Measurements from ENCODE around the gene TBX2.

The TBX2 gene

DNA sequence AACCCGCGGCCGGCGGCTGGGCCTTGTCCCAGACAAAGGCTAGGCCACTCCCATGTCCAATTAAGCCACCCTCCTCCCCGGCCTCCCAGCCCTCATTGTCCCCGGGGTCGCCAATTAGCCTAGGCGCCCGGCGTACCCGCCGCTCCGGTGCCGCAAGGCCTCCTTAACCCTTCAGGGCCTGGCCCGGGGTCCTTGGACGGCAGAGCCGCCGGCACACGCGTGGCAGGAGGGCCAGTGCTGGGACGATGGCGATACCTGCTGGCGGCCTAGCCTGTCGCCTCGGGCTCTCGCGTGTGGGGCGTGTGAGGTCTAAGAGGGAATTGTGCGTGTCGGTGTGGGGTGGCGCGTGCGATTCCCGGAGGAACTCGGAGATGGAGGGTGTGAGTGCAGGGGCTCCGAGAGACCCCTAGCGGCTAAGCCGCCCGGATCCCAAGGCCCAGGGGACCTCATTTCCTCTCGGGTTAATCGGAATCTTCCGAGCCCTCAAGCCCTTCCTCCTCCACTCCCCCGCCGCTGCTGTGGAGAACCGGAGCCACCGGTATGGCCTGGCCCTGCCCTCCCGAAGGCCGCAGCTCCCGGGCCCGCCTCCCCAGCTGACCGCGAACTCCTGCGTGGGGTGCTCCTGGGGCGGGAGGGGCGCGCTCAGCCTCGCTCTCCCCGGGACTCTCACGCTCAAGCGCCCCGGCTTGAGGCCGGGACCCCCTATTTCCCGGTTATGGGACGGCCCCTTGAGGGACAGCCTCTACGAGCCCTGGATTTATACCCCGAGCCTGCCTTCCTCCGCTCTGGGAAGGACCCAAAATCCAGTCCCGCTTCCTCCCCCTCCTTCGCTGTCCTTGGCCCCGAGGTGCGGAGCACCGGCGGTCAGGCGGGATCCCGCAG lies 11.9 kb downstream of the TBX2 start:
- in situ Hi-C loops (cut with MboI; ENCODE audit: low sequenced_read_pairs), result no loop called here

DNA sequence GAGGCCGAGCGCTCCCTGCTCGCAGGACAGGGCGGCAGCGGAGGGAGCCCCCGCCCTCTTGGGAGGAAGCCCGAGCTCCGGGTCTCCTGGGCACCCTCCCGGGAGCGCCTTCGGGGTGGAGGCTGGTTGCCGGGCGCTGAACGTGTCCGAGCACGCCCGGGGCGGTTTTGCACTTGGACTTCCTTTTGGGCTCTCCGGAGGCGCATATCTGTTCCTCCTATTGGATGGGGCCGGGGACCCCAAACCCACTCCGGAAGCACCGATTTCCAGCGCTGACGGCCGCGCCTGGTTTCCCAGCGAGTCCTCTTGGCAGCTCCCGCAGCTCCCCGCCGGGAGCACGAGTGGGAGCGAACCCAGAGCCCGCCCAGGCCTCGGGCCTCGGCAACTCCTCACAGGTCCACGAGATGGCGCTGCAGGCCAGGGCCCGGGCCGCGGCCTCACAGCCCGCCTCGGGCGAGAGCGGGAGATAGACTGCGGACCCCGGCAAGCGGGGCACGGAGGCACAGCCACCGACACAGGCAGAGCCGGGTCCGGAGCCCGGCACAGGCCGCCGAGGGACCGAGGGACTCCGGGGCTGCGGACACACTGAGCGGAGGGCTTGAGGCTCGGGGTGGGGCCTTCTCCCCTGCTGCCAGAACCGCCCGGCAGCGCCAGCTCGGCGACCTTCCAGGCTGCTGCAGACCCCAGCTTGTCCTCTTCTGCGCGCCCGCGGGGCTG lies 12.7 kb downstream of the TBX2 start:
- in situ Hi-C loops (cut with MboI; ENCODE audit: low sequenced_read_pairs), result no loop called here

DNA sequence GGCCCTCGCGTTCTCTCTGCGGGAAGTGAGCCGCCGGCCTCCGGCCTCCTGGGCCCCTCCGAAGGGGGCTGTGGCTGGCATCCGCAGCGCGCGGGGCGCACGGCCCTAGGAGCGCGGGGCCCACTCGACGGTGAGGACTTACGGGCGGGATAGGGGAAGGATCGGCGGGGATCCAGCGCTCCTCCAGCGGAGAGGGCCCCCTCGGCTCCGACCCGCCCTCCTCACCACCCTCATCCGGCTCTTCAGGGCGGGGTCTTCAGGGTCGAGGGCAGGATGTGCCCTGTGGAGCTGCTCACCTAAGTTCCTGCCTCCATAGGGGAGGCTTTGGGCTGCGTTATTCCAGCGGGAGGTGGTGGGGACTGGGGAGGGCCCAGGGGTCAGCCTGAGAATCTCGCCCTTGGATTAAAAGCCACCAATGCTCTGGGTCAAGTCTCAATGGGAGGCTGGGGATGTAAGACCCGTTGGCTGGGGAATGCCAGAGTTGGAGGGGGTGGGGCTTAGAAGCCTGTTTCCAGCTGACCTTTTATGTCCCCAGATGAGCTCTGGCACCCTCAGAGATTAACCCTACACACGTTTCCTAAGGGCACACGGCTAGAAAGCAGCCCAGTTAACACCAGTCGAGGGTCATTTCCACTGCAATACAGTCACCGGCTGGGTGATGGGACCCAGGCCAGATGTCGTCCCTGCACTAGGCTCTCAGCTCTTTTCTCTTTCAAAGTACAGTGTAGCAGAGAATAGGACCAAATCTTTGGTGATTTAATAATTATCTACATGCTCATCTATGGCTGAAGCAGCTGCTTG lies 13.4 kb downstream of the TBX2 start:
- in situ Hi-C loops (cut with MboI; ENCODE audit: low sequenced_read_pairs), result no loop called here

DNA sequence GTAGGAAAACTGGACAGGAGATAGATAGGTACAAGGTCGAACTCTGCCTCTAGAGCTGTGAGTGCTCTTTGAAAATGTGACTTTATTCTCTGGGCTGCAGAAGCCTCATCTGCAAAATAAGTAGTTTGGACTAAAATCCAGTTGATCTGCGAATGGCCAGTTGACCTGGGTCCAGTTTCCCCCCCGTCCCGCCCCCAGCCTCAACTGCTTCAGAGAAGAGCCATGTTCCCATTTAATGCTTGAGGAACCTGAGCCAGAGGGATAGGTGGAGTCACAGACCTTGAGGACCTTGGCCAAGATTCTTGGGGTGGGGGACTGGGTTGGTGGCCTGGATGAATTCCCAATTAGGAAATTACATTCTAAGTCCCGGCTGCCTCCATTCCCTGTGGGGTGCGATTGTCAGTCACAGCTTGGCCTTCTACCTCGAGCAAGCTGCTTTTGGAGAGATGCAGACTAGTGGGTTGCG lies 14.1 kb downstream of the TBX2 start:
- in situ Hi-C loops (cut with MboI; ENCODE audit: low sequenced_read_pairs), result no loop called here

DNA sequence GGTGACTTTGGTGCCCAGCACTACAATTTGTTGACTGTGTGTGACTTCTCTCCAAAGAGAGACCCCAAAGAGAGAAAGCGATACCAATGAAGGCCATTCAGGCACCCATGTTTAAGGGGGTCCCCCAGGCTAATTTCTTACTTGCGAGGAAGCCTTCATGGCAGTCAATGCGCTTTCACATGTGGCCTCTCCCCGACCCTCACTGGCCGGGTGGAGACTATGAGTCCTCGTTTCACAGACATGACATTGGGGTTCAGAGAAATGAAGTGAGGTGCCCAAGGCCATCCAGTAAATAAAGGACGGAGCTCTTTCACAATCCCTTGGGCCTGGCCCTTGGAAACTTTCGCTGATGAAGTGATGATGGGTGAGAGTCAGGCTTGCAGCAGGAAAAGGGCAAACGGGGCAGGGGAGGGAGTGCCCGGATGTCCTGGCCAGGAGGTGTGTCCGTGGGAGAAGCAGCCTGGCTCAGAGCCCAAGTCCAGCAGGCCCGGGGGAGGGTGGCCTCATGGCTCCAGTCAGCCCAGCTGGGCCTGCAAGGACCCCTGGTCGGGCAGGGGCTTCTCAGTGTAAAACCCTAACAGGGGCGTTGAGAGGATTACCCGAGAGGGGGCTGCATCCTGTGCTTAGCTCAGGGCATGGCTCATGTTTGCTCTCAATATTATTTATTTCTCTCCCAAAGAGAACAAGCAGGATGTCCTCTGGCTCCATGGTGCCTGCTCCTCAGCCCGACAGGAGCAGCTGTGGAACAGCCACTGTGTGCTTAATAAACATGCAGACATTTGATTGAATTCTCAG lies 14.7 kb downstream of the TBX2 start:
- in situ Hi-C loops (cut with MboI; ENCODE audit: low sequenced_read_pairs), result no loop called here

DNA sequence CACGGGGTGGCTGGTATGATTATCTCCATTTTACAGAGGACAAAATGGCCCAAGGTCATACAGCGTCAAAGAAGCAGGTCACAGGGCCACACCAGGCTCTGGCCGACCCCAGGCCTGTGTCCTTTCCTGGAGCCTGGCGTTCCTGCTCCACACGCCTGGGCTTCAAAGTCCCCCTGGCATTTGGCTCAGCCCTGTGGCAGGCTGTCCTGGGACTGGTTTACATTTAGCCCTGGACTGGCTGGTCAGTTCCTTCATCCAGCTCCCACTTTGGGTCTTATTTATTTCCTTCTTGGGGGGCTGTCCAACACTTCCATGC lies 15.3 kb downstream of the TBX2 start:
- in situ Hi-C loops (cut with MboI; ENCODE audit: low sequenced_read_pairs), result no loop called here

DNA sequence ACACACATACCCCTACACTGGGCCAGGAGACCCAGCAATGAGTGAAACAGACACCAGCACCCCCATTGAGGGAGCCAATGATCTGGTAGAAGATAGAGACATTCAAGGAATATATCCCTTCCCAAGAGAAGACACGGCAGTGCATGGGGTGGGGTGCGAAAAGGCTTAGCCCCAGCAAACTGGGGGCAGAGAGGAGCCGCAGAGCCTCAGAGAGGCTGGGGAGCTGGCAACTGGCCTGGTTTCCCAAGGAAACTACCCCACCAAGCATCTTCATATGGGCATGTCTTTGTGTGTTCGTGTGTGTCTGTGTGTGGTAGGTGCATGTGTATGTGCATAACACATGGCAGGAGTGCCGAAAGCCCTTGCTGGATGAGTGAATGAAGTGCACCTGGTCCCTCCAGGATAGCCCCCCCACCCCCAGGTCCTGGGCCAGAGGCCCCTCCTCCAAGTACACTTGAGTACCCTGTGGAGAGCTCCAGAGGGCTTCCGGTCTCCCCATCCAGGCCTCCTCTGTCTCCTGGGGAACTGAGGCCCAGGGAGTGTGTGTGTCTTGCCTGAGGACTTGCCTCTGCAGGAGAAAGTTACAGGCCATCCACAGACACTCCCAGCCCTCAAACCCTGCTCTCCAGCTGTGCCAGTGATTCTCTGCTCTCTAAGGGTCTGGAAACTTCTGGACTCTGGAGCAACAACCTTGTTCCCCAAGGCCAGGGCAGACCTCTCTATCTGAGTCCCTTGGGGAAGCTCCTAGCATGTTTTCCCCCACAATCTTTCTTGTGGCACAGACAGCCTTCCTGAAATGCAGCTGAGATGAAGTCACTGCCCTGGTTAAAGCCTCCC lies 15.9 kb downstream of the TBX2 start:
- in situ Hi-C loops (cut with MboI; ENCODE audit: low sequenced_read_pairs), result no loop called here

DNA sequence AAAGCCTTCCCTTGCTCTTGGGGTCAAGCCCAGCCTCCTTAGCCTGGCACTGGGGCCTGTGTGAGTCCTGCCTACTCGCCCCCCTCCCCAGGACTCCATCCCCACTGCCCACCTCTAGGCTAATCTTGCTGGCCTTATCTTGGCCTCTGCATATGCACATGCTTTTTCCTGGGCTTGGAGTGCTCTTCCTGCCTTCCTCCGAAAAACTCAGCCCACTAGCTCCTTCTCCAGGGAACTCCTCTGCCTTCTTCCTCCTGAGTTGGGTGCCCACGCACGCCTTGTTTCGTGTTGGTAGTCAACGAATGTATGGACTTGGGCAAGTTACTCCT lies 16.5 kb downstream of the TBX2 start:
- in situ Hi-C loops (cut with MboI; ENCODE audit: low sequenced_read_pairs), result no loop called here

DNA sequence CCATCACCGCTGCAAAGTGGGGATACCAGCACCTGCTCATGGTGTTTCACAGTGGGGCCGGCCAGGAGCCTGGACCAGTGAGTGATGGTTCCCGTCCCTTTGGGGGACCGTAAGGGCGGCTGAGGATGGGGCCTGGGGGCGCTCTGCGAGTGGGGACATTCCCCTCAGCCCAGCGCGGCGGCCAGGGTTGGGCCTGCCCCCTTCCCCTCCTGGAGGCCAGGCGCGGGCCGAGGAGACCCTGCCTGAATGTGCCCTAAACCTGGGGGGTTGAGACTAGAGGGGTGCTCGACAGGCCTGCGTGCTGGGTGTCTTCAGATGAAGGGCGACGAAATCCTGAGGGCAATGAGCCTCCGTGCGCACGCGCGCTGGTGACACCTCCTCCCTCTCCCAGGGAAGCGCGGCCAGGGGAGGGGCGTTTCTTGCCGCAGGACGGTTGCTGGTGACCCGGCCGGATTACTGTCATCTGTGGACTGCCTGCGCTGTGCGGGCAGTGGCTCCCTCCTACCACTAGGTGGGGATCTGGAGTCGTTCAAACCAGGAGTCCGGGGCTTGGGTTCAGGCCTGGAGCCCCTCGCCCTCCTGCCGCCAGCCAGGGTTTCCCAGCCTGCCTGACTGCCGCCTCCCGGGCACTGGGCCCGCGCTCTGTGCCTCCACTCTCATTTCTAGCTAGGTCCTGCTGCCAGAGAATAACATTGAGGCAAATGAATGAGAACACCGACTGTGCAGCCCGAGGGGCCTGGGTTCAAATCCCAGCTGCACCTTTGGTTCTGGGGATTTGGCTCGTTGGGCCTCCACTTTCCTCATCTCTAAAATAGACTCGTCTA lies 17.1 kb downstream of the TBX2 start:
- in situ Hi-C loops (cut with MboI; ENCODE audit: low sequenced_read_pairs), result no loop called here

DNA sequence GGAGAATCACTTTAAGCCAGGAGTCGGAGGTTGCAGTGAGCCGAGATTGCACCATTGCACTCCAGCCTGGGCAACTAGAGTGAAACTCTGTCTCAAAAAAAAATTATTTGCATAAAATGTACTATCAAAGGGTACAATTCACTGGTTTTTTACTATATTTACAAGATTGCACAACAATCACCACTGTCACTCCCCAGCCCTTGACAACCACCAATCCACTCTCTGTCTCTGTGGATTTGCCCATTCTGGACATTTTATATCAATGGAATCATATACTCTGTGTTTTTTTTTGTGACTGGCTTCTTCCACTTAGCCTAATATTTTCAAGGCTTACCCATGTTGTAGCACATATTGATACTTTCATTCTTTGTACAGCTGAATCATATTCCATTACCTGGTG lies 18.8 kb downstream of the TBX2 start:
- in situ Hi-C loops (cut with MboI; ENCODE audit: low sequenced_read_pairs), result no loop called here

DNA sequence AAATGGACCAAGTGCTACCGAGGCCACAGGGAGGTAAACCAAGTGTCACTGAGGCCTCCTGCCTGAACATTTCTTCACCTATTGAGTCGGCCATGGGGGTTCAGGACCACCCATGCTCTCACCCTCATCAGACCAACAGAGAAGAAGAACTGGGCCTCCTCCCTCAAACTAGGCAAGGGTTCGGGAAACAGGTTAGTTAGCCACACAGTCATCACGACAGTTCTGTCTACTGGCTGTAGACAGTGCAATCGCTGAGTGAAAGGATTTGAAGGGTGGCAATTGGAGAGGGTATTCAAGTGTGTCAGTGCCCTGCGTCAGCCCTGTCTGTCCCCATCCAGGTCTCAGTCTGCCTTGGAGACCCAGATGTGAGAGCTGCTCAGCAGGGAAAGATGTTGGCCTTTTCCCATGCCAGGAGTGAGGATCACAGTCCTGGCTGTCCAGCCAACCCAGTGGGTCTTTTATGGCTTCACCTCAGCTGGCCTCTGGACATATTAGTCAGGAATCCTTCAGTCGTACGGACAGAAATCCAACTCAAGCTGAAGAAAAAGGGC lies 19.9 kb downstream of the TBX2 start:
- in situ Hi-C loops (cut with MboI; ENCODE audit: low sequenced_read_pairs), result no loop called here

DNA sequence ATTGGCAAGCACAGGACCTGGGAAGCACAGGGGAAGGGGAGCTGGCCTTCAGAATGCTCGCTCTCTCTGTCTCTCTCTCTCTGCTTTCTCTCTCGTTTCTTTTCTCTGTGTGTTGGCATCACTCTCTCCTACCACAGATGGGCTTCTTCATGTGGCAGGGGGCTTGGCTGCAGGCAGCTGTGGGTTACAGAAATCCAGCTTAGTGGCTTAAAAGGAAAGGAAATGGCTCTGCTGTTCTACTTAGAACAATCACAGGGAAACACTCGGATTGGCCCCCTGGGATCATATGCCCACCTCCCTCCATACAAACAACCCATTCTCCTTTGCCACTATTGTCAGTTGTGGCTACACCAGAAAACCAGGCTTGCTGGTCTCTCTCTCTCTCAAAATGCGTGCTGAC lies 20.4 kb downstream of the TBX2 start:
- in situ Hi-C loops (cut with MboI; ENCODE audit: low sequenced_read_pairs), result no loop called here

DNA sequence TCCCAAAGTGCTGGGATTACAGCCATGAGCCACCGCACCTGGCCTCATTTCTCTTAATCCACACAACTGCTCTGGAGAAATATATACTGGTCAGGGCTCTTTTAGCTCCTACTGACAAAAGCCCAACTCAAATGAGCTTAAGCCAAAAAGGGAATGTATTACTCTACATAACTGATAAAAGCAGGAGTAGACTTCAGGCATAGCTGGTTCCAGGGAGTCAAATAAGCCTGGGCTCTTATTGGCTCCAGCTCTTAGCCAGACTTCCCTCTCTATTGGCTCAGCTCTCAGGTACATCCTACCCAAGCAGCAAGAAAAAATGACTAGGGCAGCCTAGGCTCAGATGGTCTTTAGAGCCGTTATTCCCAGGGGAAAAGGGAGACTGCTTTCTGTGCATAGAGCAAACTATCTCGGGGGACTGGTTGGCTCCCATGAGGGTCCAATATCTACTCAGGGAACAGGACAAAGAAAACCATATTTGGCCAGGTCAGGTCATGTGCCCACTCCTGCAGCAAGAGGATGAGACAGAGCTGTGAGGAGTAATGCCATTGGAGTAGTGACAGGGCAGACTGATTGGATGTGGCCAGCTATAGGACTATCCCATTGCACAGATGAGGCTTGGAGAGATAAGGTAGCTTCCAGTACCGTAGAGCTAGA lies 21.2 kb downstream of the TBX2 start:
- in situ Hi-C loops (cut with MboI; ENCODE audit: low sequenced_read_pairs), result no loop called here

DNA sequence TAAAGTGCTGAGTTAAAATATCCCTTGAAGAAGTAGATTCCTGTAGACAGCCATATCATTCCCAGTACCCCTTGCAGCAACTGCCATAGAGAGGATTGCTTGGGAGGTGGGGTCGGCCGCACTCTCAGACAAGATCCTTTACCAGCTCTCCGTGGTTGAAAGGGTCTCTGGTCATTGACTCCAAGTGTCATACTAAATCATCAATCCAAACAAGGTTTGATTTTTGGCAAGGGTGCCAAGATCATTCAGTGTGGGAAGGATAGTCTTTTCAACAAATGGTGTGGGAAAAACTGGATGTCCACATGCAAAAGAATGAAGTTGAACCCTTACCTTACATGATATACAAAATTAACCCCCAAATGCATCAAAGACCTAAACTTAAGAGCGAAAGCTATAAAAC lies 21.8 kb downstream of the TBX2 start:
- in situ Hi-C loops (cut with MboI; ENCODE audit: low sequenced_read_pairs), result no loop called here

DNA sequence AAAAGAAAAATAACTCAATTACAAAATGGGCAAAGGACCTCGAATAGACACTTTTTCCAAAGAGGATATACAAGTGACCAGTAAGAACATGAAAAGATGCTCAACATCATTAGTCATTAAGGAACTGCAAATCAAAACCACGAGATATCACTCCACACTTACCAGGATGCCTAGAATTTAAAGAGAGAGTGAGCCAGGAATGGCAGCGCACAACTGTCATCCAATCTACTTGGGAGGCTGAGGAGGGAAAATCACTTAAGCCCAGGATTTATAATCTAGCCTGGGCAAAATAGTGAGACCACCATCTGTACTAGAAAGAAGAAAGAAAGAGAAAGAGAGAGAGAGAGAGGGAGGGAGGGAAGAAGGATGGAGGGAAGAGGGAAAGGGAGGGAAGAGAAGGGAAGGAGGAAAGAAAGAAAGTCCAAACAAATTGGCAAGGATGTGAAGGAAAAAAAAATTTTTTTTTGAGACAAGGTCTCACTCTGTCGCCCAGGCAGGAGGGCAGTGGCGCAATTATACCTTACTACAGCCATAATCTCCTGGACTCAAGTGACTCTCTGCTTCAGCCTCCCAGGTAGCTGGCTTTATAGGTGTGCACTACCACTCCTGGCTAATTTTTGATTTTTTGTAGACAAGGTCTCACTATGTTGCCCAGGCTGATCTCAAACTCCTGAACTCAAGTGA lies 22.6 kb downstream of the TBX2 start:
- in situ Hi-C loops (cut with MboI; ENCODE audit: low sequenced_read_pairs), result no loop called here

DNA sequence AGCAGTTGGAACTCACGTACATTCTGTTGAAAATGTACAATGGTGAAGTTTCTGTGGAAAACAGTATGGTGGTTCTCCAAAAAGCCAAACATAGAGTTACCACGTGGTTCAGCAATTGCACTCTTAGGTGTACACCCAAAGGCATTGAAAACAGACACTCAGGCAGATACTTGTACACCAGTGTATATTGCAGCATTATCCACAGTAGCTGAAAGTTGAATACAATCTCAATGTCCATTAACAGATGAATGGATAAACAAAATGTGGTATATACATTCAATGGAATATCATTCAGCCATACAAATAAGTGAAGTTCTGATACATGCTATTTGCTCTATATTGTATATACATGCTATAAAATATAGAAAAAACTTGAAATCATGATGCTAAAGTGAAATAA lies 23.2 kb downstream of the TBX2 start:
- in situ Hi-C loops (cut with MboI; ENCODE audit: low sequenced_read_pairs), result no loop called here

DNA sequence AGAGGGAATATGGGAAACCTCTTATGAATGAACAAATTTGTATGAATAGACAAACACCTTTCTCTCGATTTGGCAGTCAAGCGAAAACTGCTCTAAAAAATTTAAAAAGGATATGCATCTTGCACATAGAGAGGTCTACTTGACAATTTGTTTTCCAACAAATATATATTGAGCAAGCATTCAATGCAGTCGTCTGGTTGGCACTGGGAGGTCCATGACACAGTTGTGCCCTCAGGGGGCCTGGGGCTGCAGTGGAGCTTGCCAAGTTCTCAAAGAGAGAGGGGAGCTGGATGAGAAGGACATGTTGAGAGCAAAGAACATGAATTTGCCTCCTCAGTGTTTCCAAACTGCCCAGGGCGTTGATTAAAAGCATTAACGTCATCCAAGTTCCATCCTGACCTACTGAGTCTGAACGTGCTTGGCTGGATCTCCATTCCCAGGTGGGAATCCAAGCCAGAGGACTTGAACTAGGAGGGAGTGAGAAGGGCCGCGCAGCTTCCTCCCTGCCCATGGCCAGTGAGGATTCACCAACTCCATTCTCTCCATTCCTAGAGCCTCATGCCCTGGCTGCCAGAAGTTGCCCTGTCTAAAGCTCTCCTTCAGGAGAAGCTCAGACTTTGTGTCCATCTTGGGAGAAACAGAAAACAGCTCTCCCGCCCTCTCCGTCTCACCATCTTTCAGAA lies 24.5 kb downstream of the TBX2 start:
- in situ Hi-C loops (cut with MboI; ENCODE audit: low sequenced_read_pairs), result no loop called here

All from HL-60/S4 (cell line).